ENCODE measurements around the gene HNRNPU.

DNA sequence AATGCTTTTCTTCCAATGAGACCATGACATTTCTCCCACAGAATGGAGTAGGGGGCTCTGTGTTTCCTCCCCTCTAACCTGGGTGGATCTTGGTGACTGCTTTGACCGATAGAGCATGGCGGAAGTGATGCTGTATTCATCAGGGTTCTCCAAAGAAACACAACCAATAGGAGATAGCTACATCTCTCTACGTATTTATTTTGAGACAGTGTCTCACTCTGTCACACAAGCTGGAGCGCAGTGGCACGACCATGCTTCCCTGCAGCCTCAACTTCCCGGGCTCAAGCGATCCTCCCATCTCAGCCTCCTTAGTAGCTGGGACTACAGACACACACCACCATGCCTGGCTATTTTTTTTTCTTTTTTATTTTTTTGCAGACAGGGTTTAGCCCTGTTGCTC, 29.5 kb upstream of the HNRNPU start:
- TF ChIP-seq CTCF (IDR thresholded peaks at IDR 0.05) (no peak), POLR2A (IDR thresholded peaks at IDR 0.05) (no peak), POLR2AphosphoS5 (IDR thresholded peaks at IDR 0.05) (no peak), EP300 (IDR thresholded peaks at IDR 0.05) (no peak)
